ENCODE measurements around the gene CEP72. TPM values are rescaled to one million over a fixed set of nuclear protein-coding genes. Genes with fewer than 3 reads are reported as not detected.

The CEP72 gene
- total RNA-seq, 5 donors from 2014 or later (not counting 1 experiment from before 2014, with no cell fraction given): 13.9 to 25.8 (median 23.6) TPM

DNA sequence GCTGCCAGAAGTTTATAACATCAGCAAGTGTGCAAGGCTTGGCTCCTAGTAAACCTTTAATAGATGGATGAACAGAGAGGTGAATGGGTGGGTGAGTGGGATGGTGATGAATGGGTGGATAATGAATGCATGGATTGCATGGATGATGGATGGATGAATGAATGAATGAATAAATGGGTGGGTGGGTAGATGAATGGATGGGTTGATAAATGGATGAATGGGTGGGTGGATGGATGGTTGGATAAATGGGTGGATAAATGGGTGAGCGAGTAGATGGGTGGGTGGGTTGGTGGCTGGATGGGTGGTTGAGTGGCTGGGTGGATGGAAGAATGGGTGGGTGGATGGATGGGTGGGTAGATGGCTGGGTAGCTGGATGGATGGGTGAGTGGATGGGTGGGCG lies 28.5 kb upstream of the CEP72 start:
- WGBS (ENCODE audit: insufficient coverage): 100% methylated on average over 1 of the region's 2 CpGs

DNA sequence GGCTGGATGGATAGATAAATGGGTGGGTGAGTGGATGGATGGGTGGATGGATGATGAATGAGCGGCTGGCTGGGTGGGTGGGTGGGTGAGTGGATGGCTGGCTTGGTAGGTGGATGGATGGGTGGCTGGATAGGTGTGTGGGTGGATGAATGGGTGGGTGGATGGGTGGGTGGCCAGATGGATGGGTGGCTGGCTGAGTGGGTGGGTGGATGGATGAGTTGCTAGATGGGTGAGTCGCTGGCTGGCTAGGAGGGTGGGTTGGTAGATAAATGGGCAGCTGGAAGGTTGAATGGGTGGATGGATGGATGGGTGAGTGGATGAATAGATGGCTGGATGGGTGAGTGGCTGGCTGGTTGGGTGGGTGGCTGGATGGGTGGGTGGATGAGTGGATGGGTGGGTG lies 27.9 kb upstream of the CEP72 start:
- H3K9me3 ChIP-seq: no peaks in the 10 kb centered on the region
- DNase-seq: no peak
- Mint-ChIP-seq H3K4me1 (no peaks in the 10 kb centered on the region), H3K9me3 (no peaks in the 10 kb centered on the region), H3K4me3 (no peak overlapping the region), H3K27ac (no peak overlapping the region), H3K36me3 (no peaks in the 10 kb centered on the region), H3K27me3 (peaks cover 30 to 38% of the 10 kb centered on the region in 2 donors)
- no peak overlapping the region for H3K4me3 ChIP-seq (ENCODE audit: control insufficient read depth in 1 of 2, extremely low read depth in 1 of 2, low read length in 1 of 2)
- H3K36me3 ChIP-seq (ENCODE audit: control insufficient read depth in 2 of 2, extremely low read depth in 1 of 2, insufficient read depth in 1 of 2, low read length in 1 of 2): no peaks in the 10 kb centered on the region
- no peak for ATAC-seq (replicated peaks in 1 of 4)
- no peak overlapping the region for H3K27ac ChIP-seq (ENCODE audit: low read length)
- H3K4me1 ChIP-seq (ENCODE audit: control insufficient read depth in 1 of 2, extremely low read depth in 1 of 2, insufficient read depth in 2 of 2, low read length in 2 of 2): no peaks in the 10 kb centered on the region
- peaks cover 3 to 44% of the 10 kb centered on the region in 2 experiments for H3K27me3 ChIP-seq (replicated peaks in 1 of 2; ENCODE audit: control insufficient read depth in 2 of 2, extremely low read depth in 1 of 2, insufficient read depth in 2 of 2, low read length in 1 of 2)
- CTCF ChIA-PET: no interaction called here
- POLR2A ChIA-PET: no interaction called here
- 78% methylated on average over 2 of the region's 2 CpGs for WGBS (ENCODE audit: insufficient coverage)

More for the DNA sequence above, 28.5 kb upstream of the CEP72 start:
- Mint-ChIP-seq H3K27me3 (peaks cover 33 to 42% of the 10 kb centered on the region in 2 donors), H3K4me3 (no peak overlapping the region), H3K36me3 (no peaks in the 10 kb centered on the region), H3K27ac (no peak overlapping the region), H3K9me3 (no peaks in the 10 kb centered on the region), H3K4me1 (no peaks in the 10 kb centered on the region)
- ChIA-PET POLR2A (no interaction called here), CTCF (no interaction called here)
- Histone ChIP-seq H3K36me3 (ENCODE audit: control insufficient read depth in 2 of 2, extremely low read depth in 1 of 2, insufficient read depth in 1 of 2, low read length in 1 of 2) (no peaks in the 10 kb centered on the region), H3K9me3 (no peaks in the 10 kb centered on the region), H3K27me3 (replicated peaks in 1 of 2; ENCODE audit: control insufficient read depth in 2 of 2, extremely low read depth in 1 of 2, insufficient read depth in 2 of 2, low read length in 1 of 2) (peaks cover 3 to 46% of the 10 kb centered on the region in 2 experiments), H3K4me1 (ENCODE audit: control insufficient read depth in 1 of 2, extremely low read depth in 1 of 2, insufficient read depth in 2 of 2, low read length in 2 of 2) (no peaks in the 10 kb centered on the region), H3K4me3 (ENCODE audit: control insufficient read depth in 1 of 2, extremely low read depth in 1 of 2, low read length in 1 of 2) (no peak overlapping the region), H3K27ac (ENCODE audit: low read length) (no peak overlapping the region)
- DNase-seq (no peak), ATAC-seq (replicated peaks in 1 of 4) (no peak)

DNA sequence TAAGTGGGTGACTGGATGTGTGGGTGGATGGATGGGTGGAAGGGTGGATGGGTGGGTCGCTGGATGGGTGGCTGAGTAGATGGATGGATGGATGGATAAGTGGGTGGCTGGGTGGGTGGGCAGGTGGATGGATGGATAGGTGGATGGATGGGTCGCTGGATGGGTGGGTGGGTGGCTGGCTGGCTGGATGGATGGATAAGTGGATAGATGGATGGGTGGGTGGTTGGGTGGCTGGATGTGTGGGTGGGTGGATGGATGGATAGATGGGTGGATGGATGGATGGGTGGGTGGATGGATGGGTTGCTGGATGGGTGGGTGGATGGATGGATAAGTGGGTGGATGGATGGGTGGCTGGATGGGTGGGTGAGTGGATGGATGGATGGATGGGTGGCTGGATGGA lies 27.3 kb upstream of the CEP72 start:
- Histone ChIP-seq H3K27ac (ENCODE audit: low read length) (no peak overlapping the region), H3K4me1 (ENCODE audit: control insufficient read depth in 1 of 2, extremely low read depth in 1 of 2, insufficient read depth in 2 of 2, low read length in 2 of 2) (no peaks in the 10 kb centered on the region), H3K27me3 (replicated peaks in 1 of 2; ENCODE audit: control insufficient read depth in 2 of 2, extremely low read depth in 1 of 2, insufficient read depth in 2 of 2, low read length in 1 of 2) (peaks cover 3 to 40% of the 10 kb centered on the region in 2 experiments), H3K4me3 (ENCODE audit: control insufficient read depth in 1 of 2, extremely low read depth in 1 of 2, low read length in 1 of 2) (no peak overlapping the region), H3K36me3 (ENCODE audit: control insufficient read depth in 2 of 2, extremely low read depth in 1 of 2, insufficient read depth in 1 of 2, low read length in 1 of 2) (no peaks in the 10 kb centered on the region), H3K9me3 (no peaks in the 10 kb centered on the region)
- Mint-ChIP-seq H3K27ac (no peak overlapping the region), H3K4me3 (no peak overlapping the region), H3K9me3 (no peaks in the 10 kb centered on the region), H3K4me1 (no peaks in the 10 kb centered on the region), H3K36me3 (no peaks in the 10 kb centered on the region), H3K27me3 (peaks cover 30 to 42% of the 10 kb centered on the region in 2 donors)
- POLR2A ChIA-PET: no interaction called here
- ATAC-seq (replicated peaks in 1 of 4): no peak
- WGBS (ENCODE audit: insufficient coverage): 68% methylated on average over 2 of the region's 2 CpGs
- no peak for DNase-seq
- CTCF ChIA-PET: no interaction called here

DNA sequence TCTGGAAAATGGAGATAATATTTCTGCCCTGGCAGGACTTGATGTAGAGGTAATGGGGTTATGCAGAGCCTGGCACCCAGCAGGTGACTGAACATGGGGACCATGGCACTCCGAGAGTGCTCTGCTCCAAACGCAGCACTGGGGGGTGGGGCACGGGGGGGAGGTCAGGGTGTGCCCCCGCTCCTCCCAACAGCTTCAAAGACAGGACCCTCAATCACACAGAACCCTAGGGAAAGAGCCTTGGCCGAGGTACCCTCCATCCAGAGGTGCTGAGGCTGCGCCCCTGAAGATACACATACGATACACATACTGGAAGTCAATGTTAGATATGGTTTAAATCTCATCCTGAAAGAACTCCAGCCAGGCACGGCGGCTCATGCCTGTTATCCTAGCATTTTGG lies 26.6 kb upstream of the CEP72 start:
- H3K4me1 Mint-ChIP-seq: no peaks in the 10 kb centered on the region
- ChIA-PET CTCF (no interaction called here), POLR2A (no interaction called here)
- no peaks in the 10 kb centered on the region for H3K36me3 Mint-ChIP-seq
- no peak overlapping the region for H3K27ac Mint-ChIP-seq
- no peaks in the 10 kb centered on the region for H3K9me3 ChIP-seq
- no CpG with 5 or more reads among the region's 9 CpGs for WGBS (ENCODE audit: insufficient coverage)
- no peak overlapping the region for H3K4me3 ChIP-seq (ENCODE audit: control insufficient read depth in 1 of 2, extremely low read depth in 1 of 2, low read length in 1 of 2)
- DNase-seq: no peak
- H3K27me3 Mint-ChIP-seq: peaks cover 24 to 37% of the 10 kb centered on the region in 2 donors
- no peak overlapping the region for H3K4me3 Mint-ChIP-seq
- ATAC-seq (replicated peaks in 1 of 4): no peak
- H3K27ac ChIP-seq (ENCODE audit: low read length): no peak overlapping the region
- H3K9me3 Mint-ChIP-seq: no peaks in the 10 kb centered on the region
- H3K36me3 ChIP-seq (ENCODE audit: control insufficient read depth in 2 of 2, extremely low read depth in 1 of 2, insufficient read depth in 1 of 2, low read length in 1 of 2): no peaks in the 10 kb centered on the region
- peaks cover 3 to 35% of the 10 kb centered on the region in 2 experiments for H3K27me3 ChIP-seq (replicated peaks in 1 of 2; ENCODE audit: control insufficient read depth in 2 of 2, extremely low read depth in 1 of 2, insufficient read depth in 2 of 2, low read length in 1 of 2)
- H3K4me1 ChIP-seq (ENCODE audit: control insufficient read depth in 1 of 2, extremely low read depth in 1 of 2, insufficient read depth in 2 of 2, low read length in 2 of 2): no peaks in the 10 kb centered on the region

DNA sequence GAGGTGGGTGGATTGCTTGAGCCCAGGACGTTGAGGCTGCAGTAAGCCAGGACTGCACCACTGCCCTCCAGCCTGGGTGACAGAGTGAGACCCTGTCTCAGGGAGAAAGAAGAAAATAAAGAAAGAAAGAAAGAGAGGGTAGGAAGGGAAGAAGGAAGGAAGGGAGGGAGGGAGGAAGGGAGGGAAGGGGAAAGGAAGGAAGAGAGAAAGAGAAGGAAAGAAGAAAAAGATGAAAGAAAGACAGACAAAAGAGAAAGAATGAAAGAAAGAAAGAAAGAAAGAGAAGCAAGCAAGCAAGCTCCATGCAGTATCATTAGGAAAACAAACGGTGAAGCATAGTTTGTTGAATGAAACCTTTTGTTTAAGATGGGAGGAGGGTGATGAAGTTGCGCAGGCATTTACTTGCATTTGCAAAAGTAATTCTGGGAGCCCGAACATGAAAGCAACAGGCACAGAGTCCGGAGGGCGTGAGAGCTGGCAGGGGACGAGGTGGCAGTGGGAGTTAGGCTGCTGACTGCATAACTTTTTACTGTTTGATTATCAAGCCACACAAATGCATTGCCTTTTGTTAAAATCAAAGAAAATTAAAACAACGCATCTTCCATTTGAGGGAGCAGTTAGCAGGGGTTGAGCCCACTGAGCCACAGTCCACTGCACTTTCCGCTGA lies 26.0 kb upstream of the CEP72 start:
- Mint-ChIP-seq H3K27me3 (peaks cover 24 to 35% of the 10 kb centered on the region in 2 donors), H3K36me3 (no peaks in the 10 kb centered on the region), H3K4me3 (no peak overlapping the region), H3K4me1 (no peaks in the 10 kb centered on the region), H3K27ac (no peak overlapping the region), H3K9me3 (no peaks in the 10 kb centered on the region)
- ATAC-seq (replicated peaks in 1 of 4) (no peak), DNase-seq (no peak)
- Histone ChIP-seq H3K4me3 (ENCODE audit: control insufficient read depth in 1 of 2, extremely low read depth in 1 of 2, low read length in 1 of 2) (no peak overlapping the region), H3K27ac (ENCODE audit: low read length) (no peak overlapping the region), H3K9me3 (no peaks in the 10 kb centered on the region), H3K27me3 (replicated peaks in 1 of 2; ENCODE audit: control insufficient read depth in 2 of 2, extremely low read depth in 1 of 2, insufficient read depth in 2 of 2, low read length in 1 of 2) (peaks cover 3 to 30% of the 10 kb centered on the region in 2 experiments), H3K36me3 (ENCODE audit: control insufficient read depth in 2 of 2, extremely low read depth in 1 of 2, insufficient read depth in 1 of 2, low read length in 1 of 2) (no peaks in the 10 kb centered on the region), H3K4me1 (ENCODE audit: control insufficient read depth in 1 of 2, extremely low read depth in 1 of 2, insufficient read depth in 2 of 2, low read length in 2 of 2) (no peaks in the 10 kb centered on the region)
- CTCF ChIA-PET: no interaction called here
- 50% methylated on average over 7 of the region's 9 CpGs for WGBS (ENCODE audit: insufficient coverage)
- POLR2A ChIA-PET: no interaction called here

DNA sequence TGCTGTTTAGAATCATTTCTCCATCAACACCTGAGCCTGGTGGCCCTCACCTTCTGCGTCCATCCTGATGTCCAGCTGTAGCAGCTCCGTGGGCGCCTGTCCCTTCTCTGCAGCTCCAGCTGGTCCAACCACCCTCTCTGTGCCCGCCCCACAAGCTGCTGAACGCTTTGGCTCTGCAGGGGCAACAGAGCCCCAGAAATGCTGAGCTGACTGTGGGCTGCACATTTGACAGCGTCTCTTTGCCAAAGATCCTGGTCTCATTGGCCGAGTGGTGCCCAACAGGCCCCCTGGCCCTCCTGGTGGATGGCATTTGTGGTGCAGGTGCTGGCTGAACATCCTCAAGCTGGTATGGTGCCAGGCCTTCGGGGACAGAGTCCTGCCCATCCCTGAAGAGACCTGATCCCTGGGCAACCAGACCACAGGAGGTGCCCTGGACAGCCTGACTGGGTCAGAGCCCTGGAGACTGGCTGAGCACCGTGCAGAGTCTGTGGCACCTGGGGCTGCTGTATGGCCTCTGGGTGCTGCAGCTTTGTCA lies 25.3 kb upstream of the CEP72 start:
- Mint-ChIP-seq H3K36me3 (no peaks in the 10 kb centered on the region), H3K27ac (no peak overlapping the region), H3K9me3 (no peaks in the 10 kb centered on the region), H3K4me1 (no peaks in the 10 kb centered on the region), H3K4me3 (no peak overlapping the region), H3K27me3 (peaks cover 32 to 35% of the 10 kb centered on the region in 2 donors)
- H3K4me1 ChIP-seq (ENCODE audit: control insufficient read depth in 1 of 2, extremely low read depth in 1 of 2, insufficient read depth in 2 of 2, low read length in 2 of 2): no peaks in the 10 kb centered on the region
- ChIA-PET CTCF (no interaction called here), POLR2A (no interaction called here)
- no peaks in the 10 kb centered on the region for H3K36me3 ChIP-seq (ENCODE audit: control insufficient read depth in 2 of 2, extremely low read depth in 1 of 2, insufficient read depth in 1 of 2, low read length in 1 of 2)
- H3K27ac ChIP-seq (ENCODE audit: low read length): no peak overlapping the region
- no peak overlapping the region for H3K4me3 ChIP-seq (ENCODE audit: control insufficient read depth in 1 of 2, extremely low read depth in 1 of 2, low read length in 1 of 2)
- 74% methylated on average over 8 of the region's 9 CpGs for WGBS (ENCODE audit: insufficient coverage)
- no peaks in the 10 kb centered on the region for H3K9me3 ChIP-seq
- no peak for ATAC-seq (replicated peaks in 1 of 4)
- DNase-seq: no peak
- peaks cover 0 to 26% of the 10 kb centered on the region in 2 experiments for H3K27me3 ChIP-seq (replicated peaks in 1 of 2; ENCODE audit: control insufficient read depth in 2 of 2, extremely low read depth in 1 of 2, insufficient read depth in 2 of 2, low read length in 1 of 2)

Data from T-cell (primary cell).